Neural crest cell (in vitro differentiated cells): ENCODE measurements around the gene UBASH3B. TPM values are rescaled to one million over a fixed set of nuclear protein-coding genes. Genes with fewer than 3 reads are reported as not detected.

Experiments
- DNase-seq: peaks from one replicate; pipeline ENCODE4 v3.0.0; 2021; ENCODE audit warnings: low read depth, mixed read lengths, low spot score
- H3K27ac Mint-ChIP-seq: one replicate; pipeline ENCODE4 v1.8.0; 2021; ENCODE audit warnings: mild to moderate bottlenecking, mixed read lengths; ENCODE audit not compliant: unreplicated experiment
- H3K27me3 Mint-ChIP-seq: 2 replicates; pipeline ENCODE4 v1.8.0; 2021; ENCODE audit warnings: low read depth, mild to moderate bottlenecking, mixed read lengths
- H3K36me3 Mint-ChIP-seq: 2 replicates; pipeline ENCODE4 v1.8.0; 2021; ENCODE audit warnings: low read depth, mild to moderate bottlenecking, mixed read lengths
- H3K4me1 Mint-ChIP-seq: 2 replicates; pipeline ENCODE4 v1.8.0; 2021; ENCODE audit warnings: mixed read lengths
- H3K4me3 Mint-ChIP-seq: one replicate; pipeline ENCODE4 v1.8.0; 2021; ENCODE audit warnings: mild to moderate bottlenecking, mixed read lengths
- H3K9me3 Mint-ChIP-seq: 2 replicates; pipeline ENCODE4 v1.8.0; 2021; ENCODE audit warnings: mixed read lengths
- CTCF ChIP-seq: fragments of 200-600 bp; sonication (generic); conservative IDR thresholded peaks from 2 replicates; pipeline ENCODE4 v1.5.0; 2021; ENCODE audit warnings: antibody characterized with exemption, mild to moderate bottlenecking
- total RNA-seq: library from RNA; stranded (reverse); gene quantifications from 2 replicates; pipeline ENCODE4 v1.2.1, GENCODE V29; 2021

UBASH3B gene
- total RNA-seq, 1 donor from 2014 or later = 6.8 TPM

GRCh38 chr11:122678406-122678805 lies 22.9 kb downstream of the UBASH3B start:
- Mint-ChIP-seq H3K27me3 (no peaks in the 10 kb centered on the region), H3K4me3 (no peak overlapping the region)
- no peak for TF ChIP-seq CTCF

GRCh38 chr11:122679466-122679865 lies 23.9 kb downstream of the UBASH3B start:
- no peak for DNase-seq
- no peak overlapping the region for H3K27ac Mint-ChIP-seq
- H3K27me3 Mint-ChIP-seq = no peaks in the 10 kb centered on the region
- H3K36me3 Mint-ChIP-seq = no peaks in the 10 kb centered on the region
- no peak overlapping the region for H3K4me3 Mint-ChIP-seq
- peaks cover 22% of the 10 kb centered on the region for H3K4me1 Mint-ChIP-seq
- no peak for TF ChIP-seq CTCF
- no peaks in the 10 kb centered on the region for H3K9me3 Mint-ChIP-seq

More at GRCh38 chr11:122678406-122678805, 22.9 kb downstream of the UBASH3B start:
- no peak for DNase-seq
- no peaks in the 10 kb centered on the region for H3K9me3 Mint-ChIP-seq
- H3K27ac Mint-ChIP-seq = no peak overlapping the region
- peaks cover 22% of the 10 kb centered on the region for H3K4me1 Mint-ChIP-seq
- no peaks in the 10 kb centered on the region for H3K36me3 Mint-ChIP-seq

- Mint-ChIP-seq H3K4me3 (no peak overlapping the region), H3K27me3 (no peaks in the 10 kb centered on the region), H3K36me3 (no peaks in the 10 kb centered on the region), H3K27ac (no peak overlapping the region), H3K9me3 (no peaks in the 10 kb centered on the region), H3K4me1 (peaks cover 14% of the 10 kb centered on the region)
- DNase-seq = no peak
- TF ChIP-seq CTCF = no peak
Observed at GRCh38 chr11:122681070-122681469, 25.5 kb downstream of the UBASH3B start.

GRCh38 chr11:122681735-122682134 lies 26.2 kb downstream of the UBASH3B start:
- Mint-ChIP-seq H3K27ac (no peak overlapping the region), H3K27me3 (no peaks in the 10 kb centered on the region), H3K9me3 (no peaks in the 10 kb centered on the region), H3K36me3 (no peaks in the 10 kb centered on the region), H3K4me1 (peaks cover 11% of the 10 kb centered on the region), H3K4me3 (no peak overlapping the region)
- no peak for TF ChIP-seq CTCF
- no peak for DNase-seq

- no peak overlapping the region for H3K27ac Mint-ChIP-seq
- no peaks in the 10 kb centered on the region for H3K27me3 Mint-ChIP-seq
- H3K36me3 Mint-ChIP-seq = no peaks in the 10 kb centered on the region
- no peak for DNase-seq
- no peaks in the 10 kb centered on the region for H3K9me3 Mint-ChIP-seq
- TF ChIP-seq CTCF = no peak
- no peak overlapping the region for H3K4me3 Mint-ChIP-seq
- peaks cover 4% of the 10 kb centered on the region for H3K4me1 Mint-ChIP-seq
Observed at GRCh38 chr11:122682464-122682863, 26.9 kb downstream of the UBASH3B start.

- Mint-ChIP-seq H3K9me3 (no peaks in the 10 kb centered on the region), H3K36me3 (no peaks in the 10 kb centered on the region), H3K27me3 (no peaks in the 10 kb centered on the region), H3K27ac (no peak overlapping the region), H3K4me1 (peaks cover 4% of the 10 kb centered on the region), H3K4me3 (no peak overlapping the region)
- no peak for TF ChIP-seq CTCF
- DNase-seq = no peak
Observed at GRCh38 chr11:122685041-122685440, 29.5 kb downstream of the UBASH3B start.
